Body of pancreas (tissue), 4 donors: ENCODE results near the gene IDS. TPM values are rescaled to one million over a fixed set of nuclear protein-coding genes. Genes with fewer than 3 reads are reported as not detected.
"Not testable (repeated sequence)": the region's sequence is repeated elsewhere in the genome, so short reads cannot be mapped to it uniquely, and the experiment has no call there.

Experiments
- ATAC-seq: fragments of 150-250 bp; one replicate; pipeline ENCODE4 v1.9.1; 2016
- DNase-seq, 4 donors: peaks; one replicate each; pipeline ENCODE4 v3.0.0-alpha.2; 2019
- H3K27ac ChIP-seq, 4 donors: fragments of 200-600 bp; sonication (generic); 1 replicate in 3 of 4; 2 replicates in 1 of 4; pipeline versions ENCODE4 v1.5.1 to v1.6.1; 2016 to 2019; ENCODE audit warnings: mild to moderate bottlenecking in 1 of 4, mixed read lengths in 1 of 4, moderate library complexity in 1 of 4
- H3K27me3 ChIP-seq, 2 donors: fragments of 200-600 bp; sonication (generic); one replicate each; pipeline ENCODE4 v1.6.0; 2016; ENCODE audit warnings: mild to moderate bottlenecking in 1 of 2
- H3K36me3 ChIP-seq, 2 donors: fragments of 200-600 bp; sonication (generic); replicated peaks in 1 of 2; 2 replicates each; pipeline ENCODE4 v1.5.1; 2016; ENCODE audit warnings: low read depth in 2 of 2; ENCODE audit not compliant: insufficient read depth in 1 of 2
- H3K4me1 ChIP-seq: fragments of 200-600 bp; sonication (generic); one replicate; pipeline ENCODE4 v1.6.0; 2016
- H3K4me3 ChIP-seq, 2 donors: fragments of 200-600 bp; sonication (generic); 1 replicate in 1 of 2; 2 replicates in 1 of 2; pipeline ENCODE4 v1.5.1; 2016 to 2019
- H3K9me3 ChIP-seq, 3 donors: fragments of 200-600 bp; sonication (generic); 1 replicate in 2 of 3; 2 replicates in 1 of 3; pipeline ENCODE4 v1.5.1; 2016
- POLR2A ChIP-seq, 3 donors: fragments of 450-650 bp; IDR thresholded peaks; one replicate each; pipeline ENCODE4 v1.6.1; 2016; ENCODE audit warnings: antibody characterized with exemption in 3 of 3, mild to moderate bottlenecking in 2 of 3
- WGBS, 2 donors: methylation state at CpG; one replicate each; pipeline ENCODE4 v1.1.5; 2017; 5-methylcytosine and 5-hydroxymethylcytosine counted together
- intact Hi-C: fragments of 100-400 bp; cut with DNase I; formaldehyde crosslinking; loops from one replicate; pipeline ENCODE4 v1.15.1; 2023
- total RNA-seq, 2 donors: library from RNA; depleted of rRNA; stranded (reverse); fragments of >200 nt; gene quantifications; one replicate each; pipeline ENCODE4 v1.1.0, GENCODE V29; 2016
- TF ChIP-seq, protein P1 (sequence below), 7 experiments: fragments of 450-650 bp in 4 of 7; fragments of 200-600 bp in 3 of 7; sonication (generic) in 3 of 7; IDR thresholded peaks; one replicate each; pipeline ENCODE4 v1.5.1; 2016 to 2019; ENCODE audit warnings: antibody characterized with exemption in 7 of 7

Gene IDS
- total RNA-seq, 2 donors from 2014 or later: 39.7 to 49.4 TPM

DNA sequence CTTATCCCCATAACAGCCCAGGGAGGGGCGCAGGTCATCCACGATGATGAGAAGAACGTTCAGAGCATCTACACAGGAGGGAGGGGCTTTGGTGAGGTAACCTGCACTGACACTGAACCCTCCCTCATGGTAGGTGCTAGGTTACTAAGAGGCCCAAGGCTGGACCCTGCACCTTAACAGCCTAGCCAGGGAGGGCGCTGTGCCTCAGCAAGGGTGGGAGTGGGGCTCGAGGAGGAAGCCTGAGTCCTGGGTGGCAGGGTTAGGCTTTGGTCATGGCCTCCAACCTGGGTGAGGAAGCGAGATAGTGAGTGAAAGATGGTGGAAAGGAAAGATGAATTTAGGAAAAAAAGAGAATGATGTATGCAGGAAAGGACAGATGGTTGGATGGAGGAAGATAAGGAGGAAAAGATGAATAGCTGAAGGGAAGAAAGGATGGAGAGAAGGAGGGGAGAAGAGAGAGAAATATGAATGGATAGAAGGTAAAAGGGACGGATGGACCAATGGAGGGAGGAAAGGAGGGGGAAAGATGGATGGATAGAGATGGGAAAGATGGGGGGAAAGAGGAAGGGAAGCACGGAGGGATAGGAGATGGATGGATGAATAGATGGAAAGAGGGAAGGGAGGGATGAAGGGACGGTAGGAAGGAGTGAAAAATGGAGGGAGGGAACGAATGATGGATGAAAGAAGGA is 736 bp downstream of the IDS start:
- no peak for ATAC-seq
- WGBS, 2 donors: 27 to 43% methylated on average over 7 to 8 of the region's 10 CpGs
- intact Hi-C loops: no loop called here

DNA sequence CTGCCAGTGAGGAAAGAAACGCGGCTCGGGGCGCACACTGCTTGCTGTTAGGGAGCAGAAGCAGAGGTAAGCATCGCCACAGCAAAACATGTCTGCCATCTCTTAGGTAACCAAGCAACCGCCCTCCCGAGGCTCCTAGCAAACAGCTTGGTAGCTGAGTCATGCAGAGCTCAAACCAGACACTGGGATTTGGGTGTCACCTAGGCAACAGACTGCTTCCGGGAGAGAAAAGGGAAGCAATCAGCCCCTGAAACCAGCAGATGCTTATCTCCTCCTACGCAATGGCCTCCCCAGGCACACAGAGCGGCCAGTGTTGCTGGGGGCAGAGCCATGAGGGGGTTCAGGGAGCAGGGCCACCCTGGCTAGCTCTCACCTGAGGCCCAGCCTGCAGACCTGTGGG is 1.7 kb downstream of the IDS start:
- H3K27me3 ChIP-seq, H3K9me3 ChIP-seq, H3K36me3 ChIP-seq, intact Hi-C loops, H3K4me3 ChIP-seq: not testable (repeated sequence)
- ATAC-seq: peak; percentile 60
- Histone ChIP-seq H3K27ac (peak overlapping the region in 1 of 4 donors; percentile 88), H3K4me1 (peaks cover 13% of the 10 kb centered on the region)
- 47% methylated on average over 3 of the region's 10 CpGs; no CpG with 5 or more reads in 1 of the 2 donors for WGBS, 2 donors
- peak; percentile 17 to 54 (median 39) for DNase-seq

More for the DNA sequence above, 736 bp downstream of the IDS start:
- TF ChIP-seq, protein P1, sequence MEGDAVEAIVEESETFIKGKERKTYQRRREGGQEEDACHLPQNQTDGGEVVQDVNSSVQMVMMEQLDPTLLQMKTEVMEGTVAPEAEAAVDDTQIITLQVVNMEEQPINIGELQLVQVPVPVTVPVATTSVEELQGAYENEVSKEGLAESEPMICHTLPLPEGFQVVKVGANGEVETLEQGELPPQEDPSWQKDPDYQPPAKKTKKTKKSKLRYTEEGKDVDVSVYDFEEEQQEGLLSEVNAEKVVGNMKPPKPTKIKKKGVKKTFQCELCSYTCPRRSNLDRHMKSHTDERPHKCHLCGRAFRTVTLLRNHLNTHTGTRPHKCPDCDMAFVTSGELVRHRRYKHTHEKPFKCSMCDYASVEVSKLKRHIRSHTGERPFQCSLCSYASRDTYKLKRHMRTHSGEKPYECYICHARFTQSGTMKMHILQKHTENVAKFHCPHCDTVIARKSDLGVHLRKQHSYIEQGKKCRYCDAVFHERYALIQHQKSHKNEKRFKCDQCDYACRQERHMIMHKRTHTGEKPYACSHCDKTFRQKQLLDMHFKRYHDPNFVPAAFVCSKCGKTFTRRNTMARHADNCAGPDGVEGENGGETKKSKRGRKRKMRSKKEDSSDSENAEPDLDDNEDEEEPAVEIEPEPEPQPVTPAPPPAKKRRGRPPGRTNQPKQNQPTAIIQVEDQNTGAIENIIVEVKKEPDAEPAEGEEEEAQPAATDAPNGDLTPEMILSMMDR (IDR thresholded peaks at IDR 0.05): no peak
- TF ChIP-seq POLR2A (IDR thresholded peaks at IDR 0.05): no peak
- peak overlapping the region in 3 of 4 donors; percentile 73 to 88 (median 77) for H3K27ac ChIP-seq
- H3K27me3 ChIP-seq: no peaks in the 10 kb centered on the region
- H3K4me1 ChIP-seq: peaks cover 13% of the 10 kb centered on the region
- no peaks in the 10 kb centered on the region for H3K36me3 ChIP-seq
- no peaks in the 10 kb centered on the region for H3K9me3 ChIP-seq
- H3K4me3 ChIP-seq: no peak overlapping the region
- peak in 3 of 4 donors; percentile 15 to 19 (median 17) for DNase-seq

DNA sequence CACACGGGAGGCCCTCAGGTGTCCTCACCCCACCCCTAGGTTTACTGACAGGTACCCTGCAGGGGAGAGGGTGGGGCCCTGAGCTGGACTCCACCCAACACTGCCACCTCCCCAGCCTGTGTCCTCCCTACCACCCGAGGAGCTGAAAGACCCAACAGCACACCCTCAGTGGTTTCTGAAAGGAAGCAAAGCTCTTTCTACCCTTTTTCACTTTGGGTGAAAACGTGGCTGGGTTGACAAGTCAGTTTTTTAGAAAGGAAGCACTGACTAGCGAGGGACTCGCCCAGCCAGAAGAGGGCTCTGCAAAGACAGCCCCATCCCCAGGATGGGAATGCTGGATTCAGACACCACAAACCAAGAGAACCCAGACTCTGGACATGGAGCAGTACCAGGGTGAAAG is 2.2 kb downstream of the IDS start:
- intact Hi-C loops, ATAC-seq, H3K36me3 ChIP-seq, H3K4me3 ChIP-seq, H3K27me3 ChIP-seq, H3K9me3 ChIP-seq, H3K27ac ChIP-seq, DNase-seq: not testable (repeated sequence)
- H3K4me1 ChIP-seq: peaks cover 13% of the 10 kb centered on the region
- no CpG with 5 or more reads among the region's 5 CpGs for WGBS, 2 donors

DNA sequence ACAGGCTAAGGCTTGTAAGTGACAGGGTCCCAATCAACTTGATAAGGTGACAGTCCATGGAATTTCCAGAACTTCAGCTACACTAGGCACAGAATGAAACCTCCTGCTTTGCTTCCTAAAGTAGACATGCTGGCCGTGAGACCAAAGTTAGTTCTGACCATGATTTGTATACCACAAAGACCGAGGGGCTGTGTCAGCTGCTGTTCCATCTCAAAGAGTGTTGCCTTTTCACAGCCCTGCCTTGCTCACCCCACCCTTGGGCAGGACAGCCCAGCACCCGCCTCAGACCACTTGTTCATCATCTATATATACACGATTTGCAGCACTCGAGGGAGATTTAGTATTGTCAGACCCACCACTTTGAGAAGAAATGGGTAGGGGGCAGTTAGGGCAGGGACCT is 5.3 kb downstream of the IDS start:
- intact Hi-C loops: no loop called here
- no peaks in the 10 kb centered on the region for H3K27me3 ChIP-seq
- H3K27ac ChIP-seq: no peak overlapping the region
- H3K4me1 ChIP-seq: peaks cover 7% of the 10 kb centered on the region
- no peaks in the 10 kb centered on the region for H3K9me3 ChIP-seq
- WGBS, 2 donors: 83% methylated on average over 5 of the region's 5 CpGs; no CpG with 5 or more reads in 1 of the 2 donors
- TF ChIP-seq POLR2A (IDR thresholded peaks at IDR 0.05): no peak
- TF ChIP-seq, protein P1 (IDR thresholded peaks at IDR 0.05): no peak
- ATAC-seq: no peak
- no peaks in the 10 kb centered on the region for H3K36me3 ChIP-seq
- DNase-seq: no peak
- H3K4me3 ChIP-seq: no peak overlapping the region

DNA sequence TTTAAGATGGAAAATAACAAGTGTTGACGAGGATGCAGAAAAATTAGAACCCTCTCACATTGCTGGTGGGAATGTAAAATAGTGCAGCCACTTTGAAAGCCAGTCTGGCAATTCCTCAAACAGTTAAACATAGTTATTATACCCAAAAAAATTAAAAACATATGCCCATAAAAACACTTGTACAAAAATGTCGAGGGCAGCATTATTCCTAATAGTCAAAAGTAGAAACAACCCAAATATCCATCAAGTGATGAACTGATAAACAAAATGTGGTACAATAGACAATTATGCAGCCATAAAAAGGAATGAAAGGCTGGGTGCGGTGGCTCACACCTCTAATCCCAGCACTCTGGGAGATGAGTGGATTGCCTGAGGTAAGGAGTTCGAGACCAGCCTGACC is 6.3 kb downstream of the IDS start:
- 93% methylated on average over 4 of the region's 4 CpGs for WGBS, 2 donors
- no peaks in the 10 kb centered on the region for H3K9me3 ChIP-seq
- H3K27ac ChIP-seq: no peak overlapping the region
- ATAC-seq (no peak), DNase-seq (no peak)
- no peaks in the 10 kb centered on the region for H3K27me3 ChIP-seq
- TF ChIP-seq, protein P1 (IDR thresholded peaks at IDR 0.05): no peak
- no peak for TF ChIP-seq POLR2A (IDR thresholded peaks at IDR 0.05)
- no peaks in the 10 kb centered on the region for H3K4me1 ChIP-seq
- intact Hi-C loops: no loop called here
- H3K36me3 ChIP-seq: no peaks in the 10 kb centered on the region
- H3K4me3 ChIP-seq: no peak overlapping the region

DNA sequence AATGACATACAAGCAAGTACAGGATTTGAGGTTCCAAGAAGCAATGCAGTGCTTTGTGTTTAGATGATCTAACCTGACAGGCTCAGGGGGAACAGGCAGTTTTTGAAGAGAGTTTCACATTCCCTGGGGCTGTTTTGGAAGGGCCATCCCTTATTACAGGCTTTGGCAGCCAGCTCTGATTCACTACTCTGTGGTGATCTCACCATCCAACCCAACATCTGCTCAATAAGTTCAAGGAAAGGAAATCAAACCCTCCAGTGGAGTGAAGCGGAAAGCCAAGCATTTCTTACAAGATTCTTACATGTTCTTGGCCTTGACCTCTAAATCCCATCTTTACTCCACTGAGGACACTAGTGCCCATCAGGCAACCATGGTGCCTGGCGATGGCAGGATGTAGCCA is 7.5 kb downstream of the IDS start:
- Histone ChIP-seq H3K4me3 (no peak overlapping the region), H3K4me1 (no peaks in the 10 kb centered on the region), H3K36me3 (no peaks in the 10 kb centered on the region), H3K27me3 (no peaks in the 10 kb centered on the region), H3K9me3 (no peaks in the 10 kb centered on the region), H3K27ac (no peak overlapping the region)
- ATAC-seq (no peak), DNase-seq (no peak)
- 100% methylated on average over 2 of the region's 2 CpGs for WGBS, 2 donors
- intact Hi-C loops: no loop called here
- TF ChIP-seq POLR2A (IDR thresholded peaks at IDR 0.05): no peak
